Stimulated activated memory B cell treated with anti-CD40 and anti-IgM and Interleukin-4, amounts not matched to agents 10 μg/mL and 1 μg/mL and 100 μg/mL, for 72 hours (primary cell): ENCODE data around the gene MARVELD2.
"Not testable (repeated sequence)": the region's sequence is repeated elsewhere in the genome, so short reads cannot be mapped to it uniquely, and the experiment has no call there.

Source experiments
- ATAC-seq: fragments of 150-1000 bp; cut with Tn5 transposase; 2 replicates; pipeline ENCODE4 v1.10.0; 2021
- H3K27ac Mint-ChIP-seq: one replicate; pipeline ENCODE4 v1.8.0; 2022; ENCODE audit warnings: mild to moderate bottlenecking, mixed read lengths
- H3K27me3 Mint-ChIP-seq: one replicate; pipeline ENCODE4 v1.8.0; 2022; ENCODE audit warnings: mixed read lengths
- H3K36me3 Mint-ChIP-seq: one replicate; pipeline ENCODE4 v1.8.0; 2022; ENCODE audit warnings: mixed read lengths
- H3K4me1 Mint-ChIP-seq: one replicate; pipeline ENCODE4 v1.8.0; 2022; ENCODE audit warnings: mixed read lengths
- H3K4me3 Mint-ChIP-seq: one replicate; pipeline ENCODE4 v1.8.0; 2022; ENCODE audit warnings: mild to moderate bottlenecking, moderate library complexity, mixed read lengths
- H3K9me3 Mint-ChIP-seq: one replicate; pipeline ENCODE4 v1.8.0; 2022; ENCODE audit warnings: mixed read lengths

MARVELD2 gene

GRCh38 chr5:69467442-69468225 lies 52.7 kb downstream of the MARVELD2 start:
- Mint-ChIP-seq H3K27me3 (no peaks in the 10 kb centered on the region), H3K36me3 (no peaks in the 10 kb centered on the region), H3K9me3 (peaks cover 6% of the 10 kb centered on the region), H3K27ac (peak overlapping the region; percentile 1), H3K4me3 (no peak overlapping the region), H3K4me1 (peaks cover 11% of the 10 kb centered on the region)
- peak; percentile 92 for ATAC-seq

GRCh38 chr5:69468631-69469030 lies 53.7 kb downstream of the MARVELD2 start:
- H3K4me3 Mint-ChIP-seq: no peak overlapping the region
- ATAC-seq: no peak
- H3K4me1 Mint-ChIP-seq: peaks cover 11% of the 10 kb centered on the region
- no peaks in the 10 kb centered on the region for H3K27me3 Mint-ChIP-seq
- H3K36me3 Mint-ChIP-seq: no peaks in the 10 kb centered on the region
- H3K27ac Mint-ChIP-seq: peak overlapping the region; percentile 1
- H3K9me3 Mint-ChIP-seq: peaks cover 6% of the 10 kb centered on the region

GRCh38 chr5:69471516-69471915 lies 56.6 kb downstream of the MARVELD2 start:
- ATAC-seq, H3K27me3 Mint-ChIP-seq, H3K27ac Mint-ChIP-seq, H3K36me3 Mint-ChIP-seq, H3K9me3 Mint-ChIP-seq, H3K4me3 Mint-ChIP-seq: not testable (repeated sequence)
- H3K4me1 Mint-ChIP-seq: peaks cover 11% of the 10 kb centered on the region

GRCh38 chr5:69472535-69473143 lies 57.7 kb downstream of the MARVELD2 start:
- H3K4me3 Mint-ChIP-seq, H3K36me3 Mint-ChIP-seq, H3K27me3 Mint-ChIP-seq, H3K27ac Mint-ChIP-seq, H3K9me3 Mint-ChIP-seq, ATAC-seq: not testable (repeated sequence)
- H3K4me1 Mint-ChIP-seq: peaks cover 11% of the 10 kb centered on the region

- H3K4me3 Mint-ChIP-seq: no peak overlapping the region
- H3K4me1 Mint-ChIP-seq: no peaks in the 10 kb centered on the region
- no peak overlapping the region for H3K27ac Mint-ChIP-seq
- H3K27me3 Mint-ChIP-seq: no peaks in the 10 kb centered on the region
- no peaks in the 10 kb centered on the region for H3K9me3 Mint-ChIP-seq
- H3K36me3 Mint-ChIP-seq: no peaks in the 10 kb centered on the region
- no peak for ATAC-seq
Observed at GRCh38 chr5:69477170-69477569, 62.3 kb downstream of the MARVELD2 start.

GRCh38 chr5:69478296-69478695 lies 63.4 kb downstream of the MARVELD2 start:
- H3K4me3 Mint-ChIP-seq, H3K27ac Mint-ChIP-seq, H3K4me1 Mint-ChIP-seq, ATAC-seq, H3K36me3 Mint-ChIP-seq, H3K27me3 Mint-ChIP-seq, H3K9me3 Mint-ChIP-seq: not testable (repeated sequence)

GRCh38 chr5:69484891-69485290 lies 70.0 kb downstream of the MARVELD2 start:
- H3K36me3 Mint-ChIP-seq: no peaks in the 10 kb centered on the region
- peaks cover 10% of the 10 kb centered on the region for H3K27me3 Mint-ChIP-seq
- H3K9me3 Mint-ChIP-seq: no peaks in the 10 kb centered on the region
- no peak overlapping the region for H3K4me3 Mint-ChIP-seq
- H3K27ac Mint-ChIP-seq: no peak overlapping the region
- ATAC-seq: no peak
- H3K4me1 Mint-ChIP-seq: peaks cover 6% of the 10 kb centered on the region

- no peak for ATAC-seq
- Mint-ChIP-seq H3K9me3 (no peaks in the 10 kb centered on the region), H3K27ac (no peak overlapping the region), H3K36me3 (no peaks in the 10 kb centered on the region), H3K27me3 (peaks cover 12% of the 10 kb centered on the region), H3K4me1 (peaks cover 6% of the 10 kb centered on the region), H3K4me3 (no peak overlapping the region)
Observed at GRCh38 chr5:69485471-69485870, 70.6 kb downstream of the MARVELD2 start.

- Mint-ChIP-seq H3K4me1 (peaks cover 25% of the 10 kb centered on the region), H3K27me3 (peaks cover 50% of the 10 kb centered on the region)
- ATAC-seq: no peak
Observed at GRCh38 chr5:69489246-69489645, 74.3 kb downstream of the MARVELD2 start.

GRCh38 chr5:69491027-69491426 lies 76.1 kb downstream of the MARVELD2 start:
- Mint-ChIP-seq H3K27ac (no peak overlapping the region), H3K36me3 (no peaks in the 10 kb centered on the region), H3K27me3 (peaks cover 54% of the 10 kb centered on the region), H3K4me3 (no peak overlapping the region), H3K4me1 (peaks cover 23% of the 10 kb centered on the region), H3K9me3 (no peaks in the 10 kb centered on the region)
- no peak for ATAC-seq

More at GRCh38 chr5:69489246-69489645, 74.3 kb downstream of the MARVELD2 start:
- Mint-ChIP-seq H3K9me3 (no peaks in the 10 kb centered on the region), H3K36me3 (no peaks in the 10 kb centered on the region), H3K27ac (no peak overlapping the region), H3K4me3 (no peak overlapping the region)

GRCh38 chr5:69491838-69492390 lies 77.0 kb downstream of the MARVELD2 start:
- Mint-ChIP-seq H3K27me3 (peaks cover 59% of the 10 kb centered on the region), H3K4me1 (peaks cover 23% of the 10 kb centered on the region), H3K9me3 (no peaks in the 10 kb centered on the region)

GRCh38 chr5:69492391-69492922 lies 77.5 kb downstream of the MARVELD2 start, which contains the start of gene OCLN:
Gene OCLN (plus strand): TSS chr5:69492790. CDS start chr5:69504245, 11,455 bp downstream.
- peaks cover 23% of the 10 kb centered on the region for H3K4me1 Mint-ChIP-seq
- peaks cover 63% of the 10 kb centered on the region for H3K27me3 Mint-ChIP-seq

More at GRCh38 chr5:69491838-69492390, 77.0 kb downstream of the MARVELD2 start:
- no peak for ATAC-seq
- no peaks in the 10 kb centered on the region for H3K36me3 Mint-ChIP-seq
- H3K27ac Mint-ChIP-seq: no peak overlapping the region
- peak overlapping the region; percentile 77 for H3K4me3 Mint-ChIP-seq

GRCh38 chr5:69492923-69493395 lies 78.0 kb downstream of the MARVELD2 start:
- peak; percentile 62 for ATAC-seq
- peaks cover 23% of the 10 kb centered on the region for H3K4me1 Mint-ChIP-seq
- H3K9me3 Mint-ChIP-seq: no peaks in the 10 kb centered on the region
- H3K27me3 Mint-ChIP-seq: peaks cover 63% of the 10 kb centered on the region
- no peak overlapping the region for H3K27ac Mint-ChIP-seq
- peak overlapping the region; percentile 77 for H3K4me3 Mint-ChIP-seq
- no peaks in the 10 kb centered on the region for H3K36me3 Mint-ChIP-seq

More at GRCh38 chr5:69492391-69492922, 77.5 kb downstream of the MARVELD2 start, which contains the start of gene OCLN:
- ATAC-seq: peak; percentile 59
- no peaks in the 10 kb centered on the region for H3K9me3 Mint-ChIP-seq
- peak within 1 kb of the TSS; percentile 77 for H3K4me3 Mint-ChIP-seq
- no peaks in the 10 kb centered on the region for H3K36me3 Mint-ChIP-seq
- H3K27ac Mint-ChIP-seq: no peak within 1 kb of the TSS

- Mint-ChIP-seq H3K27me3 (peaks cover 63% of the 10 kb centered on the region), H3K9me3 (no peaks in the 10 kb centered on the region), H3K36me3 (no peaks in the 10 kb centered on the region), H3K4me3 (peak overlapping the region; percentile 77), H3K27ac (no peak overlapping the region), H3K4me1 (peaks cover 23% of the 10 kb centered on the region)
- ATAC-seq: peak; percentile 50
Observed at GRCh38 chr5:69493396-69494133, 78.6 kb downstream of the MARVELD2 start.
